NCI-H2029 (cell line): ENCODE results near the gene RNPC3.
"Not testable (repeated sequence)": the region's sequence is repeated elsewhere in the genome, so short reads cannot be mapped to it uniquely, and the experiment has no call there.

Experiments used
- DNase-seq: peaks from one replicate; lab custom pipeline; 2025; lab: John Stamatoyannopoulos, UW

RNPC3 gene

DNA sequence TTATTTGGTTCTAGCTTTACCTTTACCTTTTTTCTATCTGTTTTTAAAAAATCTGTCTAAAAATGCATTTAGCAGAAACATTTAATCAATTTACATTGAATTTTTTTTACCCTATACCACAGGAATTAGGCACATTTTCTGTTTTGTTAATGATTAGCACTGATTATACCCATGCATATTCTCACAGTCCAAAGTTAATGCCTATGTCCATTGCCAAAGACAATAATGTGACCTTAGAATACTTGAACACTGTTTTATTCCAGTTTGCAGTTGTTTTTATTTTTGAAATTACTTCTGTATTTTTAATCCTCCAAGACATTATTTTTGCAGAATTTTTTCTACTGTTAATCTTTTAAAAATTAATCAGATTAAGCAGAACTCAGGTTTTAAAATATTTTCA lies 34.9 kb downstream of the RNPC3 start:
- no peak for DNase-seq

DNA sequence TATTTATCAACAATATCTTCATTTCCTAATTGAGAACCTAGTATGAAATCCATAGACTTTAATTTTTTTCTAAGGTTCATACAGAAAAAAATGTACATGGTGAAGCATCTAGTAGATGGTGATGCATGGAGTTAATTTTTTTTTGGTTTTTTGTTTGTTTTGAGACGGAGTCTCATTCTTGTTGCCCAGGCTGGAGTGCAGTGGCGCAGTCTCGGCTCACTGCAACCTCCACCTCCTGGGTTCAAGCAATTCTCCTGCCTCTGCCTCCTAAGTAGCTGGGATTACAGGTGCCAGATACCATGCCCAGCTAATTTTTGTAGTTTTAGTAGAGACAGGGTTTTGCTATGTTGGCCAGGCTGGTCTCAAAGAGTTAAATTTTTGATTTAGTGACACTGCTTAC lies 35.6 kb downstream of the RNPC3 start:
- DNase-seq, result not testable (repeated sequence)

- no peak for DNase-seq
These were observed 36.3 kb downstream of the RNPC3 start for GRCh38 chr1:103561643-103562395.

GRCh38 chr1:103563056-103563455 lies 37.6 kb downstream of the RNPC3 start:
- no peak for DNase-seq

DNA sequence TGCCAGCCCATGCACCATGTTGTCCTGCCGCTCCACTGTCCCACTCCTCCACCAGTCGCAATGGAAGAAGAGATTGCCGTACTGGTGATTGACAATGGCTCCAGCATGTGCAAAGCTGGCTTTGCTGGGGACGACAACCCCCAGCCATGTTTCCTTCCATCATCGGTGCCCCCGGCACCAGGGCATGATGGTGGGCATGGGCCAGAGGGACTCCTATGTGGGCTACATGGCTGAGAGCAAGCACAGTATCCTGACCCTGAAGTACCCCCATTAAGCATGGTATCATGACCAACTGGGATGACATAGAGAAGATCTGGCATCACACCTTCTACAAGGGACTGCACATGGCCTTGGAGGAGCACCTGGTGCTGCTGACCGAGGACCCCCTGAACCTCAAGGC lies 44.0 kb downstream of the RNPC3 start:
- DNase-seq, result no peak

DNA sequence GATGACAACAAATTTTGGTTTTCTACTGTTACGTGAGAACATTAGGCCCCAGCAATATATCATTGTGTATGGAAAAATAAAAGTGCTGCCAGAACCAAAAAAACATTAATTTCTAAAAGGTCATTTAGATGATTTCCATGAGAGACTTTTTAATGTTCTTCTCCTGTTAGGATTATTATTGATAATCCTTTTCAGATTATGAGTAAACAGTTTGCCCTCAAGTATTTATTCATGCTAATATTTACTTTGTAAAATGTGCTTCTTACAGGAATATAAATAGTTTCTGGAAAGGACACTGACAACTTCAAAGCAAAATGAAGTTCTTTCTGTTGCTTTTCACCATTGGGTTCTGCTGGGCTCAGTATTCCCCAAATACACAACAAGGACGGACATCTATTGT lies 45.8 kb downstream of the RNPC3 start, which contains the start of gene AMY2B:
TSS of gene AMY2B (plus strand) at position 301 of the 400 bp plus-strand sequence. CDS start at position 315, 14 bp downstream.
- DNase-seq, result not testable (repeated sequence)

DNA sequence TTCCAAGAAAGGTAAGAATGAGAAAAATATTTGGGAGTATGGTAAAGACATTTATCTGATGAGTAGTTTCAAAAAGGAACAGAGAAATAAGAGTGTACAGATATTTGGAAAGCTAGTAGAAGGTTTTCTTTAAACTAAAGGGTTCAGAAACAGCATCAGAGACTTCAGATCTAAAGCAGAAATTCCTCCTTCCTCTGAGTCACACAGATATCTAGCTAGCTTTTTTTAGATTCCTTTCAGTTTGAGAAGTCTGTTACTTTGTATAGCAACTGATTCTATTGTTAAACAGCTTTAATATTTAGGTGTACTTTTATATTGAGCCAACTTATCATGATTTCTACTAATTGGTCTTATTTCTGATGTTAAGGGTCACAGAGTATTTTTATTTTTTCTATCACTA lies 50.6 kb downstream of the RNPC3 start:
- DNase-seq, result no peak

DNA sequence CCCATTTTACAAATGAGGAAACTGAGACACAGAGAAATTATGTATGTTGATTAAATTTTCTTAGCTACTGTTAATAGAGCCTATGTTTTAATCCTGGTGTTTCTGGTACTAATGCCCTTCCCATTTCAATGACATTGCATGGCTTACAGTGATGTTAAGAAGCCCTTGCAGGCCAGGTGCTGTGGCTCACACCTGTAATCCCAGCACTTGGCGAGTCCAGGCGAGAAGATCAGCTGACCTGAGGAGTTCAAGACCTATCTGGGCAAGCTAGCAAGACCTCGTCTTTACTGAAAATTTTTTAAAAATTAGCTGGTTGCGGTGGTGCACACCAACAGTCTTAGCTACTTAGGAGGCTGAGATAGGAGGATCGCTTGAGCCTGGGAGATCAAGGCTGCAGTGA lies 51.3 kb downstream of the RNPC3 start:
- DNase-seq, result not testable (repeated sequence)

- no peak for DNase-seq
These were observed 57.0 kb downstream of the RNPC3 start for GRCh38 chr1:103582464-103582863.

GRCh38 chr1:103583887-103584286 lies 58.4 kb downstream of the RNPC3 start:
- DNase-seq, result no peak

- DNase-seq, result no peak
These were observed 59.0 kb downstream of the RNPC3 start for GRCh38 chr1:103584537-103584936.

DNA sequence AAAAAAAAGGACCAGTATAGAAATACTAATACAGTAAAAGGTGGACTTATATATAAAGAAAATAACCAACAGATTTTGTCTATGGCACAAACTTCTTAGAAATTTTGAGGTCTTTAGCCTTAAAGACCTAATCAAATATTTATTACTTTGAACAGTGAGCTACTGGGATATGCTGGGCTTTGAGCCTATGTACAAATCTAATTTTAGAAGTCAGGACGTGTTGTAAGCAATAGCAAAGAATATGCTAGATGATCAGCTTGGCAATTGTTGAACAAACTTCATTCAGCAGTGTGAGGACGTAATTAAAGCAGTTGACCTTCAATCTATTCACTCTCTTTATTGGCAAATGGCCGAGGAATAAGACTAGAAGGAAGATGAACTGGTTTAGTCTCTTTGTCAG lies 77.2 kb downstream of the RNPC3 start:
- DNase-seq, result not testable (repeated sequence)
